Epithelial cell of proximal tubule (primary cell): ENCODE results near the gene DUSP3. TPM values are rescaled to one million over a fixed set of nuclear protein-coding genes. Genes with fewer than 3 reads are reported as not detected.

ENCODE experiments used
- DNase-seq: peaks from one replicate; pipeline ENCODE4 v3.0.0-alpha.2; 2011; ENCODE audit warnings: low read depth
- H3K4me3 ChIP-seq: 2 replicates; pipeline ENCODE4 v1.5.1; 2011; ENCODE audit warnings: low read depth, mild to moderate bottlenecking, low read length
- CTCF ChIP-seq: conservative IDR thresholded peaks from 2 replicates; pipeline ENCODE4 v1.5.1; 2012; ENCODE audit warnings: low read depth, mild to moderate bottlenecking, low read length
- total RNA-seq: library from RNA; depleted of rRNA; stranded (reverse); fragments of >200 nt; gene quantifications from 2 replicates; pipeline ENCODE4 v1.2.3, GENCODE V29; 2015

DUSP3 gene
- total RNA-seq, 1 donor from 2014 or later = 46.3 TPM

DNA sequence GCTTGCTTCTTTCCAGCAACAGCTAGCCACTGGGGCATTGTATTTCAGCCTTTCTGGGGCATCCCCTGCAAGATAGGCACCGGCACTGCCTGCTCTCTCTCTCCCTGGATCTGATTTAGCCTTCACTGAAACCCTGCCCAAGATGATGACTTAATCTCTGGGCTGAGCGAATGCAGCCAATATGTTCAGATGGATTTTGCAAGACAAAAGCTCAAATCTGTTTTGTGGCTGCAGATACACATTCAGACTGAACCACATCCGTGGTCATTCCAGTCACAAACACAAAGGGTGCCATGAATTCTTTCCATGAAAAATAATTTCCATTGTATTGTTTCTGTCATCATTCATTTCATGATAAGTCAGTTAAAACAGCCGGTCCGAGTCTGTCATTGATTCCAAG, 44.4 kb downstream of the DUSP3 start:
- no peak overlapping the region for H3K4me3 ChIP-seq
- no peak for TF ChIP-seq CTCF
- no peak for DNase-seq

- no peak overlapping the region for H3K4me3 ChIP-seq
- TF ChIP-seq CTCF = no peak
- no peak for DNase-seq
Measured at GRCh38 chr17:43733956-43734355, 44.8 kb downstream of the DUSP3 start.

GRCh38 chr17:43732958-43733357, 45.8 kb downstream of the DUSP3 start:
- TF ChIP-seq CTCF = no peak
- H3K4me3 ChIP-seq = no peak overlapping the region
- DNase-seq = peak; percentile 79

- no peak for TF ChIP-seq CTCF
- no peak for DNase-seq
- H3K4me3 ChIP-seq = no peak overlapping the region
Measured at GRCh38 chr17:43728081-43728480, 50.7 kb downstream of the DUSP3 start.

DNA sequence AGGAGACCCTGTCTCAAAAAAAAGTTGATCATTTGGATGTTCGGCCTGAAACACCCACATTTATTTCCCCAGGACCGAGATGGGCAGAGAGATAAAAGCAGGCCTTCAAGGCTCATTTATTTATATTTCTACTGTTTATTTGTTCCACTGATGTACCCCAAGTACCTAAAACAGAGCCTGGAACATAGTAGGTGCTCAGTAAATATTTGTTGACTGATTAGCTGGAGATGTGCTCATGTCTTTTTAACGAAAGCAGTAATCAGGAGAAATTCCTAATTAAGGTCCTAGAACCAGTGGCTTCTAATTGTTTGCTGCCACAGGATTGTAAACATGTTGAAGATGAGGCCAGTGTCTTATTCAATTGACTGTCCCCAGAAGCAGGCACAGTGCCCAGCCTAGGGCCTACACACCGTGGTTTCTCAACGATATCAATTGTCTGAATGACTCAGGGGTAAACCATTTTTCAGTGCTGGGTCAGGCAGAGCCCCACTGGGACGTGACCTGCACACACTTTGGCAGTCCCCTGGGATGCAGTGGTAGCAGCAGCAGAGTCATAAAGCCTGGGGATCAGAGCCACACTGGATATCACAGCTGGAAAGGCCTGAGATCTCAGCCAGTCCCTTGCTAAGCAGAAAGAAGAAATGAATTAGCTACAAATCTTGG, 54.9 kb downstream of the DUSP3 start:
- no peak overlapping the region for H3K4me3 ChIP-seq
- DNase-seq = peak; percentile 48
- no peak for TF ChIP-seq CTCF

DNA sequence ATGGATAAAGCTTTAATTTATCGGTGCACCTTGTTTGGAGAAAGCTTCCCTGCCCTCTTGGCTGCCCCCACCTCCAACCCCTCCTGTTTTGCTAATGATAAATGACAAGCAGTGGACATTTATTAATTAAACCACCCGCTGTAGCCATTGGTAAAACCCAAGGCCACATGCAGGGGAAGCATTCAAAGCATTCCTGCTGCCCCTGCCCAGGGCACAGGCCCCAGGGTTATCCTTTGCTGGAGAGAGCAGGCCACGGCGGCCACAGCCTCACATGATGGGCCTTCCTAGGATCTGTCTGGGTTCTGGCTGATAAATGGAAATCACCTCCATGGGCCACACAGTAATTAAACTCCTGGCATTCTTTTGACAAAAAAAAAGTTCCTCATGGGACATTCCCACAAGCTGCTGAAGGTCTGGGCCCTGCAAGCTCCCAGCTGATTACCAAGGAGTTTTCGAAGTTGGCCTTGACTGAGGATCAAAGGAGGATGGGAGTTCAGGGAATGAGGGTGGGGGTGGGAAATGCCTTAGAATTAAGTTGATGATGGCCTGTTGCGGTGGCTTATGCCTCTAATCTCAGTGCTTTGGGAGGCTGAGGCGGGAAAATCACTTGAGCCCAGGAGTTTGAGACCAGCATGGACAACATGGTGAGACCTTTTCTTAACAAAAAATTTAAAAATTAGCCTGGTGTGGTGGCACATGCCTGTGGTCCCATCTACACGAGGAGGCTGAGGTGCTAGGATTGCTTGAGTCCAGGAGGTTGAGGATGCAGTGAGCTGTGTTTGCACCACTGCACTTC, 55.7 kb downstream of the DUSP3 start:
- DNase-seq = no peak
- TF ChIP-seq CTCF = no peak
- no peak overlapping the region for H3K4me3 ChIP-seq

DNA sequence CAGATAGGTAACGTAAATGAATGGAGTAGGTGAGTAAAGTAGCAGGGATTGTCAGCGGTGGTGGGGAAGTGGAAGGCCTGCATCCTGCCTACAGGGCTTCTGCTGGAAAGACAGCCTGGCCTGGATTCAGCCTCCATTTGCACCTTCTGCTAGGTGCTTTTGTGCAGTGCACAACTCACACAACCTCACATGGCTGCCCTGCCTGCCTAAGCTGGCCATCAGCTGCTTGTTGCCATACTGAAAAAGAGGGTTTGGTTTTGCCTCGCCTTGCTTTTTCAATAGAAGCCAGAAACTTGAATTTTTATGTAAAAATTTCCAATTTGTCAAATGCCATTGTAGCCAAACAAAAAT, 56.5 kb downstream of the DUSP3 start:
- no peak for TF ChIP-seq CTCF
- DNase-seq = no peak
- H3K4me3 ChIP-seq = no peak overlapping the region
